ENCODE measurements around the gene LMO1. TPM values are rescaled to one million over a fixed set of nuclear protein-coding genes. Genes with fewer than 3 reads are reported as not detected.

LMO1 gene
- total RNA-seq, 2 donors from 2014 or later = not detected

DNA sequence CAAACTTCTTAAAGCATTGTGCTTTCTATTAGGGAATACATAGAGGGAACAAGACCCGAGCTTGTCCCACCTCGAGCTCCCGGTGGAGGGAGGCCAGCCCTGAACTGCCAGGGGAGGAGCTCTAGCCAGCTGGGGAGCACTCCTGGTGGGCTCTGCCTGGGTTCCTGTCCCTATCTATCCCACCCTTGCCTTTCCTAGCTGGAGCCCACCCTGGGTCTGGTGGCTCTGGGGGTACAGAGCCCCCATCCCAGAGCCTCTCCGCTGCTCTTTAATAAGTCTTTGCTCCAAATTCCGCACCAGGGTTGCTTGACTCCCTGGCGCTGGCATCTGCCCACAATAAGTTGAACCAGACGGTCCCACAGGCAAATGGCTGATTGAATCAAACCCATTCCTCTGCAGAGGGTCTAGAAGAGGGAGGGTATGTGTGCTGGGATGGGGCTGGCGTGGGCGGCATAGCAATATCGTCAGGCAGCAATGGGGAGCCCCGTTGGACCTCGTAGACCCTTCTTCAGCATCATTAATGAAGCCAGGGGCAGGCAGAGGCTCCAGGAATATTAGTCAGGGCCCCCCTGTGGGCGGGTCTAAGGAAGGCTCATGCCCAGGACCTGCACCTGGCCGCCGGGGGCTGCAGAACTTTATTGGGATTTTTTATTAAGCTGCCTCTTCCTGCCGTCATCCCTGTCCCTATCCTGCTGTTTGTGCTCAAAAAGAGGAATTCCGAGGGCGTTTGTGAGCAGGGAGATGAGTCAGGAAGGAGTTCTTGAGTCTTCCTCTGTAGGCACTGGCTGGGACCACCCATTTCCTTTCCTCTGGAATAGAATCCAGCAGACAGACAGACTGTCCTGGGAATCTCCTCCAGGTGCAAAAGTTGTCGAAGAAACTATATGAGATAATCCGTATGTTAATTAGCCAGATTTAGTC lies 56.3 kb downstream of the LMO1 start:
- intact Hi-C loops (cut with DNase I) = no loop called here
- Histone ChIP-seq H3K27ac (no peak overlapping the region), H3K4me1 (replicated peaks) (no peaks in the 10 kb centered on the region), H3K27me3 (replicated peaks; ENCODE audit: insufficient read depth) (no peaks in the 10 kb centered on the region), H3K36me3 (no peaks in the 10 kb centered on the region), H3K9me3 (no peaks in the 10 kb centered on the region), H3K4me3 (no peak overlapping the region)
- 39% methylated on average over 20 of the region's 20 CpGs for WGBS
- DNase-seq (ENCODE audit: low spot score) = no peak
- TF ChIP-seq POLR2AphosphoS5 (IDR thresholded peaks at IDR 0.05) (no peak), POLR2A (IDR thresholded peaks at IDR 0.05) (no peak)
- TF ChIP-seq, protein P1, sequence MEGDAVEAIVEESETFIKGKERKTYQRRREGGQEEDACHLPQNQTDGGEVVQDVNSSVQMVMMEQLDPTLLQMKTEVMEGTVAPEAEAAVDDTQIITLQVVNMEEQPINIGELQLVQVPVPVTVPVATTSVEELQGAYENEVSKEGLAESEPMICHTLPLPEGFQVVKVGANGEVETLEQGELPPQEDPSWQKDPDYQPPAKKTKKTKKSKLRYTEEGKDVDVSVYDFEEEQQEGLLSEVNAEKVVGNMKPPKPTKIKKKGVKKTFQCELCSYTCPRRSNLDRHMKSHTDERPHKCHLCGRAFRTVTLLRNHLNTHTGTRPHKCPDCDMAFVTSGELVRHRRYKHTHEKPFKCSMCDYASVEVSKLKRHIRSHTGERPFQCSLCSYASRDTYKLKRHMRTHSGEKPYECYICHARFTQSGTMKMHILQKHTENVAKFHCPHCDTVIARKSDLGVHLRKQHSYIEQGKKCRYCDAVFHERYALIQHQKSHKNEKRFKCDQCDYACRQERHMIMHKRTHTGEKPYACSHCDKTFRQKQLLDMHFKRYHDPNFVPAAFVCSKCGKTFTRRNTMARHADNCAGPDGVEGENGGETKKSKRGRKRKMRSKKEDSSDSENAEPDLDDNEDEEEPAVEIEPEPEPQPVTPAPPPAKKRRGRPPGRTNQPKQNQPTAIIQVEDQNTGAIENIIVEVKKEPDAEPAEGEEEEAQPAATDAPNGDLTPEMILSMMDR (IDR thresholded peaks at IDR 0.05) = no peak

DNA sequence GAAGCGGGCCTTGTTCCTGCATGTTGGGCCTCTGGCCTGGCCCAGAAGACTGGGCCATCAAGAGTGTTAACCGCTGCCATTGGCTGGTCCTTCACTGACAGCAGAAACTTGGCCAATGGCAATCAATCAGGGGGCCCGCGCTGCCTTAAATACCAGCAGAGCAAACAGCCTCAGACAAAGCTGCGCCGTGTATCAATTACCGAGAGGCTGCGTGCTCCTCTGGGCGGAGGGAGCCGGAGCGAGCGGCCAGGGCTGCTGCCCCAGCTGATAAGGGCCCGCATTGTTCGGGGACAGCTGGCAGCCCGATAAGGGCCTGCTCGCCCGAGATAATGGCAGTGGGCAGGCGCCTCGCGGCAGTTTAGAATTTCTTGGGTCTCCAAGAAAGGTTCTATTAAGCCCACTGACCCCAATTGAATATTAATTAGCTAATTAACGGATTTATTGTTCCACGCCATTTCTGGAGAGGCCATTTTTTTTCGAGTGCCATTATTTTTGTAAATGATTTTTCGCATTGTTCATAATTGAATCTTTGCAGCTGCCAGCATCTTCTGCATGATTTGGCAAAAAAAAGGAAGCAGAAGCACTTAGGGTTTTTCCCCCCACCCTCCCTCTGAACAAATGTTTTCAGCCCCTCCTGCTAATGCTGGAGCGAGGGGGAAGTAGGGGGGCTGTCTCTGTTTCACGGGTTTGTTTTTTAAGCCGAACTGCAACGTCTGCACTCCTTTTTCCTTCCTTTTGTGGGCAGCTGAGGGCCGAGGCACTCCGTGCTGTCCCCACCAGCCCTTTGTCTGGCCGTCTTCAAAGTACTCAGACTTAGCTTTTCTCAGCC lies 57.2 kb downstream of the LMO1 start:
- no peak for TF ChIP-seq POLR2A (IDR thresholded peaks at IDR 0.05)
- TF ChIP-seq, protein P1 (IDR thresholded peaks at IDR 0.05) = no peak
- TF ChIP-seq POLR2AphosphoS5 (IDR thresholded peaks at IDR 0.05) = no peak
- Histone ChIP-seq H3K4me1 (replicated peaks) (no peaks in the 10 kb centered on the region), H3K36me3 (no peaks in the 10 kb centered on the region), H3K27me3 (replicated peaks; ENCODE audit: insufficient read depth) (no peaks in the 10 kb centered on the region), H3K4me3 (no peak overlapping the region), H3K9me3 (no peaks in the 10 kb centered on the region), H3K27ac (no peak overlapping the region)
- intact Hi-C loops (cut with DNase I) = no loop called here
- WGBS = 50% methylated on average over 31 of the region's 31 CpGs
- peak; percentile 16 for DNase-seq (ENCODE audit: low spot score)

DNA sequence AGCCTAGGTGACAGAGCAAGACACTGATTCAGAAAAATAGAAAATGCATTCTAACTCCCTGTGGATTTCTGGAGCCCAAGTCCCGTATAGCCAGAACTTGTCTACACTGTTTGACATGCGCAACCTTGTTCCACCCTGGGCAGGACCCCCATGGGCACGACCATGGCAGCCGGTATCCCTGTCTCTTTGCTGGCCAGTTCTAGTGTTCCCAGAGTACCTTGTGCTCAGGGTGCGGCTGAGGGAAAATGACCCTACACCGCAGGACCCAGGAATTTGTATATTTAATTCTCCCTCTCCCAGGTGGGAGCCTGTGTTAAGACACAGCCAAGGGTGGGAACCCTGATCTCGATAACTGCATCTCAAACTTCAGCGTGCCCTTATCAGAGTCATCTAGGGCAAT lies 58.1 kb downstream of the LMO1 start:
- intact Hi-C loops (cut with DNase I) = no loop called here
- no peaks in the 10 kb centered on the region for H3K27me3 ChIP-seq (replicated peaks; ENCODE audit: insufficient read depth)
- no peak for DNase-seq (ENCODE audit: low spot score)

DNA sequence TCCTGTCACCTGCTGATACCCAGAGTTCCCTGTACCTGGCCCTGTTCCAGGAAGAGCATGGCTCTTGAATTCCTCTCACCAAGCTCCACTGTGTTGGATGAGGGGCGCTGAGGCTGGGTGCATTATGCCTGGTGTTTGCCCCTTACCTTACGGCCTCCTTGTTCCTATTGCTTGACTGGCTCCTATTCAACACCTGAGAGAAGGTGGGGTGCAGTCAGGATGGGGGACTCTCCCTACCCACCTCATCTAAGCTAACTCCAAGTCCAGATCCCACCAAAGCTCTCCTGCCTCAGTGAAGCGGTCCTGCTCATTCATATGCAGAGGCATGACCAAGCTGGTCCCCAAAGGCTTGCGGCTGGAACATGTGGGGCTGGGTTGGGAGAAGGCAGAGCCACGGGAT lies 59.1 kb downstream of the LMO1 start:
- TF ChIP-seq POLR2AphosphoS5 (IDR thresholded peaks at IDR 0.05) (no peak), POLR2A (IDR thresholded peaks at IDR 0.05) (no peak)
- TF ChIP-seq, protein P1 (IDR thresholded peaks at IDR 0.05) = no peak
- no peaks in the 10 kb centered on the region for H3K36me3 ChIP-seq
- no peaks in the 10 kb centered on the region for H3K27me3 ChIP-seq (replicated peaks; ENCODE audit: insufficient read depth)
- no peak overlapping the region for H3K4me3 ChIP-seq
- no peak for DNase-seq (ENCODE audit: low spot score)
- no peaks in the 10 kb centered on the region for H3K9me3 ChIP-seq
- intact Hi-C loops (cut with DNase I) = no loop called here
- H3K4me1 ChIP-seq (replicated peaks) = no peaks in the 10 kb centered on the region
- H3K27ac ChIP-seq = no peak overlapping the region
- WGBS = 61% methylated on average over 5 of the region's 5 CpGs

More for the DNA sequence above, 58.1 kb downstream of the LMO1 start:
- Histone ChIP-seq H3K4me1 (replicated peaks) (no peaks in the 10 kb centered on the region), H3K9me3 (no peaks in the 10 kb centered on the region), H3K27ac (no peak overlapping the region), H3K4me3 (no peak overlapping the region), H3K36me3 (no peaks in the 10 kb centered on the region)
- TF ChIP-seq, protein P1 (IDR thresholded peaks at IDR 0.05) = no peak
- TF ChIP-seq POLR2A (IDR thresholded peaks at IDR 0.05) (no peak), POLR2AphosphoS5 (IDR thresholded peaks at IDR 0.05) (no peak)
- WGBS = 89% methylated on average over 8 of the region's 8 CpGs

Measured in prostate gland (tissue), 2 donors.